SKM-1 (cell line): ENCODE results near the gene TNK2.
"Not testable (repeated sequence)": the region's sequence is repeated elsewhere in the genome, so short reads cannot be mapped to it uniquely, and the experiment has no call there.

Experiments used
- DNase-seq: peaks from one replicate; lab custom pipeline; 2025; ENCODE audit not compliant: unreplicated experiment; lab: John Stamatoyannopoulos, UW

The TNK2 gene

GRCh38 chr3:195907934-195908693, at the start of gene TNK2:
TSS of gene TNK2 (minus strand) at chr3:195908551. CDS start at chr3:195888588, 19,963 bp downstream.
- DNase-seq, result no peak

GRCh38 chr3:195956577-195956976, 48.2 kb upstream of the TNK2 start:
- no peak for DNase-seq

GRCh38 chr3:195955416-195955841, 47.1 kb upstream of the TNK2 start:
- not testable (repeated sequence) for DNase-seq

GRCh38 chr3:195954752-195955119, 46.4 kb upstream of the TNK2 start:
- DNase-seq, result not testable (repeated sequence)

- DNase-seq, result not testable (repeated sequence)
Observed at GRCh38 chr3:195954052-195954751, 45.9 kb upstream of the TNK2 start.

GRCh38 chr3:195952590-195952989, 44.2 kb upstream of the TNK2 start:
- not testable (repeated sequence) for DNase-seq

GRCh38 chr3:195951443-195952177, 43.3 kb upstream of the TNK2 start:
- DNase-seq, result not testable (repeated sequence)

GRCh38 chr3:195950731-195951130, 42.4 kb upstream of the TNK2 start:
- not testable (repeated sequence) for DNase-seq

- DNase-seq, result not testable (repeated sequence)
Observed at GRCh38 chr3:195950164-195950563, 41.8 kb upstream of the TNK2 start.

GRCh38 chr3:195946910-195947699, 38.8 kb upstream of the TNK2 start:
- not testable (repeated sequence) for DNase-seq

- not testable (repeated sequence) for DNase-seq
Observed at GRCh38 chr3:195941265-195941815, 33.0 kb upstream of the TNK2 start.

- not testable (repeated sequence) for DNase-seq
Observed at GRCh38 chr3:195940806-195941205, 32.5 kb upstream of the TNK2 start.

- not testable (repeated sequence) for DNase-seq
Observed at GRCh38 chr3:195939526-195940470, 31.4 kb upstream of the TNK2 start.

- not testable (repeated sequence) for DNase-seq
Observed at GRCh38 chr3:195933044-195933430, 24.7 kb upstream of the TNK2 start.

GRCh38 chr3:195932418-195933043, 24.2 kb upstream of the TNK2 start:
- no peak for DNase-seq

- DNase-seq, result no peak
Observed at GRCh38 chr3:195931582-195932273, 23.4 kb upstream of the TNK2 start.

- no peak for DNase-seq
Observed at GRCh38 chr3:195929452-195929851, 21.1 kb upstream of the TNK2 start.

GRCh38 chr3:195921334-195921791, 13.0 kb upstream of the TNK2 start:
- no peak for DNase-seq
